Ishikawa (cell line): Measurements from ENCODE around the gene AGPAT3.

Experiments used
- CEBPB ChIP-seq: IDR thresholded peaks from 2 replicates; pipeline ENCODE4 v1.6.1; 2012
- CREB1 ChIP-seq: IDR thresholded peaks from 2 replicates; pipeline ENCODE4 v1.6.1; 2012; ENCODE audit warnings: low read depth
- EGR1 ChIP-seq: IDR thresholded peaks from 2 replicates; pipeline ENCODE4 v1.6.1; 2012
- EP300 ChIP-seq: IDR thresholded peaks from 2 replicates; pipeline ENCODE4 v1.6.1; 2012; ENCODE audit warnings: borderline replicate concordance
- FOXM1 ChIP-seq: IDR thresholded peaks from 2 replicates; pipeline ENCODE4 v1.6.1; 2012; ENCODE audit warnings: low read depth, borderline replicate concordance
- MAX ChIP-seq: IDR thresholded peaks from 2 replicates; pipeline ENCODE4 v1.6.1; 2012
- TAF1 ChIP-seq: IDR thresholded peaks from 2 replicates; pipeline ENCODE4 v1.6.1; 2012; ENCODE audit warnings: low read depth, mild to moderate bottlenecking
- TEAD4 ChIP-seq: IDR thresholded peaks from 2 replicates; pipeline ENCODE4 v1.6.1; 2012
- YY1 ChIP-seq: IDR thresholded peaks from 2 replicates; pipeline ENCODE4 v1.6.1; 2012; ENCODE audit warnings: low read depth
- ZBTB7A ChIP-seq: IDR thresholded peaks from 2 replicates; pipeline ENCODE4 v1.6.1; 2012; ENCODE audit warnings: low read depth

- TF ChIP-seq CEBPB (no peak), YY1 (no peak), CREB1 (no peak), MAX (no peak), TAF1 (no peak), EP300 (no peak), EGR1 (no peak), ZBTB7A (no peak), FOXM1 (no peak), TEAD4 (no peak)
Measured at GRCh38 chr21:43971201-43971991, 106.4 kb downstream of the AGPAT3 start.
